Muscle of leg (tissue), 11 donors: ENCODE data around the gene KRTAP10-3. TPM values are rescaled to one million over a fixed set of nuclear protein-coding genes. Genes with fewer than 3 reads are reported as not detected.

Source experiments
- DNase-seq: peaks from one replicate; pipeline ENCODE4 v3.0.0; 2013
- H3K27ac ChIP-seq: one replicate; pipeline ENCODE4 v1.5.1; 2013; ENCODE audit warnings: mild to moderate bottlenecking, low read length, control low read depth
- H3K27me3 ChIP-seq: one replicate; pipeline ENCODE4 v1.6.1; 2013; ENCODE audit warnings: low read length; ENCODE audit not compliant: control insufficient read depth, insufficient read depth
- H3K36me3 ChIP-seq: one replicate; pipeline ENCODE4 v1.6.1; 2013; ENCODE audit warnings: low read length; ENCODE audit not compliant: control insufficient read depth, insufficient read depth
- H3K4me1 ChIP-seq: one replicate; pipeline ENCODE4 v1.6.1; 2013; ENCODE audit warnings: low read length; ENCODE audit not compliant: control insufficient read depth, insufficient read depth
- H3K4me3 ChIP-seq: one replicate; pipeline ENCODE4 v1.5.1; 2013; ENCODE audit warnings: low read length, control low read depth
- H3K9me3 ChIP-seq: replicated peaks from 2 replicates; pipeline ENCODE4 v1.6.1; 2013; ENCODE audit warnings: low read depth, low read length; ENCODE audit not compliant: control insufficient read depth
- WGBS: methylation state at CpG from one replicate; pipeline ENCODE4 v1.1.5; 2013; ENCODE audit warnings: missing lambda C conversion rate; ENCODE audit not compliant: insufficient coverage; 5-methylcytosine and 5-hydroxymethylcytosine counted together
- polyA plus RNA-seq, 8 donors: library from polyadenylated mRNA; unstranded; fragments of 120-200 nt; gene quantifications; one replicate each; pipeline versions ENCODE4 v1.2.1 to v1.2.3, GENCODE V29; 2013; ENCODE audit warnings: inconsistent platforms in 1 of 8, low replicate concordance in 1 of 8; ENCODE audit not compliant: insufficient read length in 8 of 8, insufficient read depth in 1 of 8
- total RNA-seq: library from RNA; stranded (reverse); fragments of 120-200 nt; gene quantifications from one replicate; pipeline ENCODE4 v1.2.4, GENCODE V29; 2013

Gene KRTAP10-3
- total and polyA plus RNA-seq, 9 donors: not detected

DNA sequence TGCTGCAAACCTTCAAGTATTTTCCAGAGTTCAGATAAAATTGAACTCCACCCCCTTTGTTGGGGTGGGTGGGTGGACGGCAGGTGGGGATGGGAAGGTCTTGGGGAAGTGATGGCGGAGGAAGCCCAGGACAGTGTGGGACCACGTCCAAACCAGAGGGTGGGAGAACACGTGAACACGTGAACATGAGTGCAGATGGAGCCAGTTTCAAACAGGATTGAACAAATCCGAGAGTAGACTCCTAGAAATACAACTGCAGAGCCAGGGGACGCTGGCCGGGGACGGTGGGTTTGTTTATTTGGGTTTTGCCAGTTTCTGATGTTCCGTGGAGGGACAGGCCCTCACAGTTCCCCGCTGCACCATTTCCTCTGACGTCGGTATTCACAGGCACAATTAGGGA is 10.2 kb downstream of the KRTAP10-3 start:
- peaks cover 6% of the 10 kb centered on the region for H3K27me3 ChIP-seq
- H3K27ac ChIP-seq: no peak overlapping the region
- 52% methylated on average over 4 of the region's 13 CpGs for WGBS
- peaks cover 2% of the 10 kb centered on the region for H3K4me1 ChIP-seq
- no peaks in the 10 kb centered on the region for H3K36me3 ChIP-seq
- no peak for DNase-seq
- no peak overlapping the region for H3K4me3 ChIP-seq
- H3K9me3 ChIP-seq: no peaks in the 10 kb centered on the region

DNA sequence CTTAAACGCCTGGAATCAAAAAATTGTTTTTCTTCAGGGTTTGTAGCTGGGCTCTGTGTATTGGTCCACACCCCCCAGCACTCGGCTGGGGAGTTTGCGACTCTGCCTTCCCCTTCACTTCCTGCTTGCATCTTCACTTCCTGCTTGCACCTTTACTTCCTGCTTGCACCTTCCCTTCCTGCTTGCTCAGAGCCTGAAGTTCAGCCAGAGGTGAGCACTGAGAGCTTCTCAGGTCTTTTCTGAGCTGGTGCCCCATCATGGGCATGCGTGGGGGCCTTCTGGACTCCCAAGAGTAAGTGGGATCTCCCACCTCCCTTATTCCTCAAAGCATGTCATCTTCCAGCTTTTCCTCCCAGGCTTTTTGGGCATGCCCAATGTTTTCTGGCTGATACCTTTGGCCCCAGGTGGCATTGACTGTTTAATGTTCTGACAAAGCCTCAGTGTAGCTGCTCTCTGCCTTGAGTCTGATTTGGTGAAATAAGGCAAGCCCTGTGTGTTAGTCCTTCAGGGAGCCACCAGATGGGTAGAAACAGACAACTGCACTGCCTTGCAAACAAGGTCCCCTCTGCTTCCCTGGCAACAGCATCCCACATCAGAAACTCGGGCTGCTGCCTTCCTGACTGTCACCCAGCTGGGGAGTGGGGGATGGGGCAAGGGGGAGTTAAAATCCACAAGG is 10.8 kb downstream of the KRTAP10-3 start:
- peaks cover 2% of the 10 kb centered on the region for H3K4me1 ChIP-seq
- DNase-seq: no peak
- H3K9me3 ChIP-seq: no peaks in the 10 kb centered on the region
- H3K27ac ChIP-seq: no peak overlapping the region
- H3K4me3 ChIP-seq: no peak overlapping the region
- 65% methylated on average over 3 of the region's 5 CpGs for WGBS
- H3K36me3 ChIP-seq: no peaks in the 10 kb centered on the region
- H3K27me3 ChIP-seq: peaks cover 6% of the 10 kb centered on the region

DNA sequence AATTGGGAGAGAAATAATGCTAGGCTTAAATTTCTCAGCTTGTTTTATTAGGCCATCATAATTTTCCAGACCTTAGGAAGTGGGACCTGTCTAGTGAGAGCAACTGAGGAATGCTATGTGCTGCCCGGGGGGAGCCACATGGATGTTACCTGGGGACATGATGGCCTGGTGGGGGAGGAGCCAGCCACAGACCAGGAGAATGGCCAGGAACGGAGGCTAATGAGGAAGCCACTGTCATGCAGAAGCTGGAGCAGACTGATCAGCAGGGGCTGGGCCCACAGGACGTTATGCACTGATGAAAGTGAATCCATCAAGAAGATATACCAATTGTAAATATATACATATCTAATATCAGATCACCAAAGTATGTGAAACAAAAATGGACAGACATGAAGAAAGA is 14.0 kb downstream of the KRTAP10-3 start:
- Histone ChIP-seq H3K9me3 (no peaks in the 10 kb centered on the region), H3K4me3 (no peak overlapping the region), H3K27me3 (peaks cover 7% of the 10 kb centered on the region), H3K4me1 (no peaks in the 10 kb centered on the region), H3K36me3 (no peaks in the 10 kb centered on the region), H3K27ac (no peak overlapping the region)
- 73% methylated on average over 2 of the region's 3 CpGs for WGBS
- DNase-seq: no peak

DNA sequence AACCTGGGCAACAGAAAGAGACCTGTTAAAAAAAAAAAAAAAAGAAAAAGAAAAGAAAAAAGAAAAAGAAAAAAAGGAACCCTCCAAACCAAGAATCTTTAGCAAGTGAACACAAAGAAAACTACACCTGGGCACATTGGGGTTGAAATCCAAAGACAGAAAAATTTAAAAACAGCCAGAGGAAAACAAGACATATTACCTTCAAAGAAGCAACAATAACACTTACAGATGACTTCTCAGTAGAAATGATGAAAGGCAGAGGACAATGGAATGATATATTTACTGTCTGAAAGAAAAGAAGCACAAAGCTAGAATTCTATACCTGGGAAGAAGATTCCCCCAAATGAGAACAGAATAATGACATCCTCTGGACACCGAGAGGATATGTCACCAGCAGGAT is 15.9 kb downstream of the KRTAP10-3 start:
- Histone ChIP-seq H3K27ac (no peak overlapping the region), H3K4me1 (no peaks in the 10 kb centered on the region), H3K27me3 (peaks cover 4% of the 10 kb centered on the region), H3K36me3 (no peaks in the 10 kb centered on the region), H3K9me3 (no peaks in the 10 kb centered on the region), H3K4me3 (no peak overlapping the region)
- no CpG with 5 or more reads among the region's 1 CpG for WGBS
- DNase-seq: no peak

DNA sequence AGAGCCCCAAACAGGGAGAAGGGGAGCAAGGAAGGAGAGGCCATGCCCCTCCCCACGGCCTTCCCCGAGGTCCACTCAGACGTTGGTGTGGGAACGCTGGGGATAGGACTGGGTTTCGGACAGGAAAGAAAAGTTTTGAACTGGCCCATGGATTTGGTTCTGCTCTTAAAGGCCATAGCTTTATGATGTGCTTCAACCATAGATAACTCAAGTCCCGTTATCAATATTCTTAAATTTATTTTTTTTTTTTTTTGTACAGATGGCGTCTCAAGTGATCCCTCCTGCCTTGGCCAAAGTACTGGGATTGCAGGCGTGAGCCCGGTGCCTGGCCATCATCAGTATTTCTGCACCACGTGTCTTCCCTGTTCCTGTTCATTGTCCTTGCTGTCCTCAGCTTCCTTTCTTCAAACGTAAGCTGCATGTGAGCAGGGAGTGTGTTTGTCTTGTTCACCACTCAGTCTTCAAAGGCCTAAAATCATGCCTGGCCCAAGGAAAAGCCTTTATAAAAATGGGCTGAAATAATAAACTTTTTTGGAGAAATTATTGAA is 17.8 kb downstream of the KRTAP10-3 start:
- Histone ChIP-seq H3K4me1 (no peaks in the 10 kb centered on the region), H3K4me3 (no peak overlapping the region), H3K36me3 (no peaks in the 10 kb centered on the region), H3K27ac (no peak overlapping the region), H3K9me3 (no peaks in the 10 kb centered on the region), H3K27me3 (peaks cover 2% of the 10 kb centered on the region)
- DNase-seq: no peak
- 85% methylated on average over 6 of the region's 11 CpGs for WGBS

DNA sequence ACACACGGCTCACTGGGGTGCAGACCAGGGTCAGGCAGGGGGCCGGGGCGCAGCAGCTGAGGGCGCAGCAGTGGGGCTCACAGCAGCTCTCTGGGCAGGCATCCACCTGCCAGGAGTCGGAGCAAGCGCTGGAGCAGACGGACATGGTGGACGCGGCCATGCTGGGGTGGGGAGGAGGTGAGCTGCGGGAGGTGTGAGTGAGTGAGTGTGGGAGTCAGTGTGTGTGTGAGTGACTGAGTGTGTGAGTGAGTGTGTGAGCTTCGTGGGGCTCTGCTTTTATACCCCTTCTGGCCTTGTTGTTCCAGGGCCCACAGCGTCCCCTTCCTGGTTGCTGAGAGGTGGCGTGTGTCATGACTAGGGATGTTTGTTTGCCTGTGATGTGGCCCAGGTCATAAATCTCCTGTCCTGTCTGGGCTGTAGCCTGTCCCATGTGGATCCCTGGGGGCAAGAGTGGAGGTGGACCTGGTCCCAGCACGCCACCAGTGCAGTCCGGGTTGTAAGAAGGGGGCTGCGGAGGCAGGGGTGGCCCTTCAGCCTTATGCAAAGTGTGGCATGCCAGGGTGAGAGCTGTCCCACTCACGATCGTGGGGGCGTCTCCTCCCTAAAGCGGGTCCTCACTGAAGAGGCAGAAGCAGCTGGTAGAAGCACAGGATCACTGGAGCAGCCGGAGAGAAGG is 18.5 kb downstream of the KRTAP10-3 start, which contains the start of gene KRTAP10-1:
TSS of gene KRTAP10-1 (minus strand) at position 205 of the 676 bp plus-strand sequence. CDS start at position 160, 45 bp downstream.
- no peaks in the 10 kb centered on the region for H3K4me1 ChIP-seq
- H3K27me3 ChIP-seq: peaks cover 2% of the 10 kb centered on the region
- H3K4me3 ChIP-seq: no peak within 1 kb of the TSS
- DNase-seq: no peak
- H3K27ac ChIP-seq: no peak within 1 kb of the TSS
- 61% methylated on average over 18 of the region's 21 CpGs for WGBS
- H3K9me3 ChIP-seq: no peaks in the 10 kb centered on the region
- no peaks in the 10 kb centered on the region for H3K36me3 ChIP-seq

DNA sequence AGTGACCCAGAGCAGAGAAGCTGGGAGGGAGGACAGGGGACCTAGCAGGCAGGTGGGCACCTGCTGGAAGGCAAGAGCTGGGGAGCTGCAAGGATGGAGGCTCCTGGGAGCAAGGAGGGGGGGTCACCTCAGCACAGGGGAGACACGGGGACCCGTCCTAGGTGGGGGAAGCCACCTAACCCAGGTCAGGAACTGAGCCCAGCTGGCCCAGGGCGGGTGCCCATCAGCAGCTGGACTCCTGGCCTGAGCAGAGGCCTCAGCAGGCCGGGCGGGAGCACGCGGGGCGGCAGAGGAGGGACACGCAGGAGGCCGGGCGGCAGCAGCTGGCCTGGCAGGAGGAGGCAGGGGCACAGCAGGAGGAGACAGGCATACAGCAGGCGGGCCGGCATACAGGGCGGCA is 19.5 kb downstream of the KRTAP10-3 start:
- 51% methylated on average over 8 of the region's 14 CpGs for WGBS
- Histone ChIP-seq H3K9me3 (no peaks in the 10 kb centered on the region), H3K27ac (no peak overlapping the region), H3K4me3 (no peak overlapping the region), H3K27me3 (peaks cover 2% of the 10 kb centered on the region), H3K4me1 (no peaks in the 10 kb centered on the region), H3K36me3 (no peaks in the 10 kb centered on the region)
- no peak for DNase-seq

DNA sequence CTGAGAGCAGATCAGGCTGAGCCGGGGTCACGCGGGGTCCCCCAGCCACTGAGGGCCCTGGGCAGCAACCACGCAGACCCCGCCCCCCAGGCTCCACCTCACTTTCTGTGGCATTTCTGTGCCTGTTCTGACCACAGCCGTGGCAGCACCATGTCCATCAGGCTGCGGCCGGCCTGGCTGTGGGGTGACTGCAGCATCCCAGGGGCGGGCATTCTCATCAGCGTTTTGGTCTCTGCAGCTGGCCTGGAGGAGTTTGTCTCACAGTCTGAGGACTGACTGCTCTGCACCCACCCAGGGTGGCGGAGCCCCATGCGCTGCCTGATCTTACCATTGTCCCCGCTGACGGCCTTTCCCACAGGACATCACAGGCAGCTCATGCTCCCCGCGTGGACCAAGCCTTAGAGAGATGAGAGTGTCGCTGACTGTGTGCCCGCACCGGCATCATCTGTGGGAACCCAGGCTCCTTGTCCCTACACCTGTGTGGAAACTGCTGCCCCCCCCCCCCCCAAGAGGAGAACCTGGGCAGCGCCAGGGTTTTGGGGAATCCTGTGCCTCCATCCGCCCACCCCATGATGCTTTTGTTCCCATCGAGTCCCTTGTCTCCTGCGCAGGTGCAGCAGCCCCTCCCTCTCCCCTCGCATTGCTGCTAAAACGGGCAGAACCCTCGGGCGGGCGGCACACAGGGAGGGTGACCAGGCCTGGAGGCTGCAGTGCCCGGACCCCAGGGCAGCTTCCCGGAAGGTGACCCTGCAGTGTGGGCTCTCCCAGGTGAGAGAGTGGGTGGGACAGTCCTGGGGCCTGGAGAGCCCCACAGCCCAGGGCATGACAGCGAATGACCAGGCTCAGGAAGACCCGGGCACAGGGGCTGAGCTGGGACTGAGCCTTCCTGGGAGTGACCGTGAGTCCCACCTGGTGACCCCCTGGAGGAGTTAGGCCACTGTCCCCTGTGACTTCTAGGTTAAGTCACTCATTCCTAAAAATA is 20.4 kb downstream of the KRTAP10-3 start:
- no peaks in the 10 kb centered on the region for H3K4me1 ChIP-seq
- H3K27me3 ChIP-seq: peaks cover 2% of the 10 kb centered on the region
- H3K27ac ChIP-seq: no peak overlapping the region
- 88% methylated on average over 29 of the region's 33 CpGs for WGBS
- H3K9me3 ChIP-seq: no peaks in the 10 kb centered on the region
- H3K4me3 ChIP-seq: no peak overlapping the region
- no peak for DNase-seq
- no peaks in the 10 kb centered on the region for H3K36me3 ChIP-seq

DNA sequence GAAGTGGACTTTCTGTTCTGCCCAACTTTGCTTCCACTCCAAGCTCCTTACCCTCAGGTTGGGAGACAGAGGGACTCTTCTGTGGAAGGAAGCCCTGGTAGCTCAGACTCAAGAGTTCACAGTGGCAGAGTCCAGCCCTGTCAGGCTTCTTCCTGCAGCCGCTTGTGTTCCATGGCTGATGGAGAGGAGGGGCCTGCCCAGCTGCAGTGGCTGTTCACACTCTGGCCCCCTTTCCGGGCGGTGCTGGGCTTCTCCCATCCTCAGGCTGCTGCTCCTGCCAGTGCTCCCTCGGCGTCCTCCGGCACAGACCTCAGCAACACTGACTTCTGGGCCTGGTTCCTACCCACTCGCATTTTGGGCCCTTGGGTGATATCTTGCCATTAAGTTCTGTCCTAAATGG is 22.6 kb downstream of the KRTAP10-3 start:
- no peaks in the 10 kb centered on the region for H3K9me3 ChIP-seq
- no peak for DNase-seq
- no peak overlapping the region for H3K4me3 ChIP-seq
- no peak overlapping the region for H3K27ac ChIP-seq
- peaks cover 2% of the 10 kb centered on the region for H3K27me3 ChIP-seq
- H3K36me3 ChIP-seq: no peaks in the 10 kb centered on the region
- 25% methylated on average over 6 of the region's 7 CpGs for WGBS
- H3K4me1 ChIP-seq: peaks cover 10% of the 10 kb centered on the region

DNA sequence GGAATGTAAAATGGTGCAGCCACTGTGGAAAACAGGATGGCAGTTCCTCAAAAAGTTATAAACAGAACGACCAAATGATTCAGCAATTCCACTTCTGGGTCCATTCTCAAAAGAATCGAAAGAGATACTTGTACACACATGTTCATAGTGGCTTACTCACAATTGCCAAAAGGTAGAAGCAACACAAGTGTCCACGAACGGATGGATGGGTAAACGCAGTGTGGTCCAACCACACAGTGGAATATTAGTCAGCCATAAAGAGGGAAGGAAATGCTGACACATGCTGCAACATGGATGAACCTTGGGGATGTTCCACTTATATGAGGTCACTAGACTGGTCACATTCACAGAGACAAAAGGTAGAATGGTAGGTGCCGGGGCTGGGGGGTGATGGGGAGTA is 23.9 kb downstream of the KRTAP10-3 start:
- DNase-seq: no peak
- WGBS: 94% methylated on average over 5 of the region's 6 CpGs
- Histone ChIP-seq H3K4me1 (peaks cover 10% of the 10 kb centered on the region), H3K36me3 (no peaks in the 10 kb centered on the region), H3K4me3 (no peak overlapping the region), H3K9me3 (no peaks in the 10 kb centered on the region), H3K27me3 (peaks cover 2% of the 10 kb centered on the region), H3K27ac (no peak overlapping the region)
